Measurements from ENCODE around the gene ATF6. TPM values are rescaled to one million over a fixed set of nuclear protein-coding genes. Genes with fewer than 3 reads are reported as not detected.

Gene ATF6
- total RNA-seq, 2 experiments from 2014 or later = 20.8 to 23.0 TPM

- H3K4me1 Mint-ChIP-seq (ENCODE audit: low read depth) = peaks cover 50% of the 10 kb centered on the region
- CTCF ChIA-PET = interaction anchor here (1.0 to 3.1 kb wide), 9 partner anchors 10 to 242 kb away, joined by 3 to 13 read pairs (median 4); no protein-coding TSS in a partner anchor
- intact Hi-C loops (cut with micrococcal nuclease) = loop anchor here (2.0 kb wide), 2 partner anchors 19 kb away; partner anchors contain the start of gene FCRLA
- DNase-seq = peak; percentile 39
- H3K27me3 Mint-ChIP-seq = peaks cover 26% of the 10 kb centered on the region
- POLR2A ChIA-PET = interaction anchor here (1.7 kb wide), 1 partner anchor 23 kb away, joined by 6 read pairs; the partner anchor contains the start of gene DUSP12
- no peaks in the 10 kb centered on the region for H3K9me3 Mint-ChIP-seq
- no peaks in the 10 kb centered on the region for H3K36me3 Mint-ChIP-seq
- H3K4me3 Mint-ChIP-seq = peak overlapping the region; percentile 74
- peak overlapping the region; percentile 26 for H3K27ac Mint-ChIP-seq
Measured at GRCh38 chr1:161725908-161726472, 40.1 kb upstream of the ATF6 start.

DNA sequence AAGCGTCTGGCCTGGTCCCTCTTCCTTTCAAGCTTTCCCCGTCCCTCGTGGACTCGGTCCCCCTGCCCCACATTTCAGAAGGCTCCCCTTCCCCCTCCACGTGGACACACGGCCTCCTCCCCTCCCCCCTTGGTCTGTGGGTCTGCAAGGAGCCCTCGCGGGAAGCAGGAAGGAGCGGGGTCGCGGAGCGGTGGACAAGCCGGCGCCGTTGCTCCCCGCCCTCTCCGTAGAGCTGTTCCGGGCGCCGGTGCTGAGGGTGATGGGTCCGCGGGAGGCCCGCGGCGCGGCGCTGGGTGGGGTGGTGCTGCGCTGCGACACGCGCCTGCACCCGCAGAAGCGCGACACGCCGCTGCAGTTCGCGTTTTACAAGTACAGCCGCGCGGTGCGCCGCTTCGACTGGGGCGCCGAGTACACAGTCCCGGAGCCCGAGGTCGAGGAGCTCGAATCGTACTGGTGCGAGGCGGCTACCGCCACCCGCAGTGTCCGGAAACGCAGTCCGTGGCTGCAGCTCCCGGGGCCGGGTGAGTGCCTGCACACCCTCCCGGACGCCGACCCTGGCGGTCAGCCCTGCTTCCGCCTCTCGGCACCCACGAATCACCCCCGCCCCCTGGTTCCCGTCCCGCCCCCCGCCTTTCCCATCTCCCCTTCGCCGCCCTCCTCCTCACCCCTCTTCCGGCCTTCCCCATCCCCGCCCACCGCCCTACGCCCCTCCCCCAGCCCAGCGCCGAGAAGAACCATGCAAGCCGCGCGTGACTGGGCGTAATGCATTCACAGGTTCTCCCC, 39.5 kb upstream of the ATF6 start:
- Mint-ChIP-seq H3K27me3 (peaks cover 32% of the 10 kb centered on the region), H3K4me3 (peak overlapping the region; percentile 74), H3K36me3 (no peaks in the 10 kb centered on the region), H3K4me1 (ENCODE audit: low read depth) (peaks cover 49% of the 10 kb centered on the region), H3K9me3 (no peaks in the 10 kb centered on the region), H3K27ac (peak overlapping the region; percentile 26)
- intact Hi-C loops (cut with micrococcal nuclease) = loop anchor here (2.0 kb wide), 2 partner anchors 18 to 20 kb away; partner anchors contain the start of gene FCRLA
- ChIA-PET CTCF (interaction anchor here (1.0 to 3.1 kb wide), 10 partner anchors 10 to 242 kb away, joined by 3 to 13 read pairs (median 4); no protein-coding TSS in a partner anchor), POLR2A (interaction anchor here (1.7 kb wide), 1 partner anchor 23 kb away, joined by 6 read pairs; the partner anchor contains the start of gene DUSP12)
- peak; percentile 77 for DNase-seq

DNA sequence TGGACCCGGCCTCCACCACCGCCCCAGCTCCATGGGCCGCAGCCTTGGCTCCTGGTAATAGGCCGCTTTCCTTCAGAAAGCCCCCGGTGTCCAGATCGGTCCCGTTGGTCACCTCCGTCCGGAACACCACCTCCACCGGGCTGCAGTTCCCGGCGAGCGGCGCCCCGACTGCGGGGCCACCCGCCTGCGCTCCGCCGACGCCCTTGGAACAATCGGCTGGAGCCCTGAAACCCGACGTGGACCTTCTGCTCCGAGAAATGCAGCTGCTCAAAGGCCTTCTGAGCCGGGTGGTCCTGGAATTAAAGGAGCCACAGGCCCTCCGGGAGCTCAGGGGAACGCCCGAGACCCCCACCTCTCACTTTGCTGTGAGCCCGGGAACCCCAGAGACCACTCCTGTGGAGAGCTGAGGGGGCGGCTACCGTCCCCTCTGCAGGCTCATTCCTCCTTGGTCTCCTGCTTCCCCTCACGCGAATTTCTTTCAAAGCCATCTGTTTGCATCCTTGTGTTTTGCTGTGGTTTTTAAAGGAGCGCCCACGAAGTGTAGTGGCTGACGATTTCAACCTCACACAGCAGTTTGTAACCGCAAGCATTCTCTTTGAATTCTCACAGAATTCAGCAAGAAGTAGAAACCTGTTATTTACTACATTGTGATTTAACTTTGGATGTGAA, 38.7 kb upstream of the ATF6 start:
- peaks cover 42% of the 10 kb centered on the region for H3K4me1 Mint-ChIP-seq (ENCODE audit: low read depth)
- ChIA-PET POLR2A (no interaction called here), CTCF (interaction anchor here (1.0 to 3.1 kb wide), 5 partner anchors 9 to 239 kb away, joined by 3 to 13 read pairs (median 4); no protein-coding TSS in a partner anchor)
- DNase-seq = peak; percentile 62
- no peaks in the 10 kb centered on the region for H3K9me3 Mint-ChIP-seq
- no peaks in the 10 kb centered on the region for H3K36me3 Mint-ChIP-seq
- H3K27me3 Mint-ChIP-seq = peaks cover 31% of the 10 kb centered on the region
- intact Hi-C loops (cut with micrococcal nuclease) = loop anchor here (2.0 kb wide), 2 partner anchors 17 to 21 kb away; partner anchors contain the start of gene FCRLA
- peak overlapping the region; percentile 74 for H3K4me3 Mint-ChIP-seq
- peak overlapping the region; percentile 49 for H3K27ac Mint-ChIP-seq

DNA sequence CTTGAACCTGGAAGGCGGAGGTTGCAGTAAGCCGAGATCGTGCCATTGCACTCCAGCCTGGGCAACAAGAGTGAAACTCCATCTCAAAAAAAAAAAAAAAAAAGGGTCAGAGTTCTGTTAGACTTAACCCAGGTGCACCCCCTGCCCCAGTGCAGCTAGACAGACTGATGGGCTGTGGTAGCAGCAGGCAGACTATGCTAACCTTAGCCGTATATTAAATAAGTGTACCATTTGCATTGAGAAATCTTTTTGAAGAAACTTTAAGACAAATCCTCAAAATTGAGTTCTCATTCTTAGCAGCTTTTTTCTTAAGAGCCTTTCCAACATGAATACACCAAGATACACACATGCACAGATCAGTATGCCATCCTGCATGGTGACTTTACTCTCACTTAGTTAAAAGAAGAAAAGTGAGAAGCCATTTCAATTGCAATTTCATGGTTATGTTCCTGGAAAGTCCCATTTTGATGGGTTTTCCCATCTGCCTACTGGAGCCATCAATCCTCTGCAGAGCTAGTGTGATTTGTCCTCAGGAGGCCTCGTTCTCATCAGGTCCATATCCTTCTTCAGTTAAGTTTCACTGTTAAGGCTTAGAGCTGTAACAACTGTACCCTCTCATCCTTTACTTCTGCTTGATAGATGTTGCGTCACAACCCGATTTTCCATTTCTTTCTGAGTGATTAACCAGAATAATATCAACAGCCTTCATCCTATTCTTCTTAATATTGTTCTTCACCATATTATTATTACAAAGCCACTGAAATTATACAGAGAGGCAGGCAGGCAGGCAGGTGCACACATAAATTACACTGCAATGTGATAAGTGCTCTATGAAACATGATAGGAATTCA, 37.5 kb upstream of the ATF6 start:
- H3K4me1 Mint-ChIP-seq (ENCODE audit: low read depth) = peaks cover 41% of the 10 kb centered on the region

DNA sequence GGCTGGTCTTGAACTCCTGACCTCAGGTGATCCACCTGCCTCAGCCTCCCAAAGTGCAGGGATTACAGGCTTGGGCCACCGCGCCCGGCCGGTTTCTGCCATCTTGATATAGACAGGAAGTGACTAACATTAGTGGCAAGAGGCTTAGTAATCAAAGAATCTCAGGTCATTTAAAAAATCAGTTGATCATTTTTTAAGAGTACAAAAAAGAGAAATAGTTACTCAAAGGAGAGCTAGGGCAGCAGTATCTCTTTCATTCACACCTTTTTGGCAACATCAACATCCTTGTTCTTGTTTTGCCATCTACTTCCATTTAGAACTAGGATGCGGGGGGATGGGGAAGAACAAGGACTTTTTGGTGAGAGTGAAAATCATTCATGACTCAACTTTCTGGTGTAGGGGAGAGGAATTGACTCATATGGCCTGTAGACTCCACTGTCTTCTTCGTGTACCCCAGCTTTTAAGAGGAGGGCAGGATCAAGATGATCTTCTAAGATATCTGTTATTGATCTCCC, 36.0 kb upstream of the ATF6 start:
- no peaks in the 10 kb centered on the region for H3K36me3 Mint-ChIP-seq
- peaks cover 41% of the 10 kb centered on the region for H3K4me1 Mint-ChIP-seq (ENCODE audit: low read depth)
- peak overlapping the region; percentile 16 for H3K4me3 Mint-ChIP-seq
- H3K9me3 Mint-ChIP-seq = no peaks in the 10 kb centered on the region
- peaks cover 28% of the 10 kb centered on the region for H3K27me3 Mint-ChIP-seq
- ChIA-PET POLR2A (interaction anchor here (0.7 to 1.1 kb wide), 2 partner anchors 19 to 23 kb away, joined by 3 to 4 read pairs; partner anchors contain the start of genes DUSP12 and FCRLA), CTCF (interaction anchor here (0.8 to 3.2 kb wide), 3 partner anchors 9 to 19 kb away, joined by 3 to 11 read pairs (median 3); no protein-coding TSS in a partner anchor)
- peak; percentile 60 for DNase-seq
- intact Hi-C loops (cut with micrococcal nuclease) = loop anchor here (1.0 kb wide), 1 partner anchor 9 kb away; no protein-coding TSS in a partner anchor
- H3K27ac Mint-ChIP-seq = peak overlapping the region; percentile 62

More for the DNA sequence above, 37.5 kb upstream of the ATF6 start:
- ChIA-PET CTCF (interaction anchor here (3.1 to 3.2 kb wide), 2 partner anchors 10 to 13 kb away, joined by 11 to 13 read pairs; no protein-coding TSS in a partner anchor), POLR2A (interaction anchor here (0.6 kb wide), 1 partner anchor 15 kb away, joined by 3 read pairs; no protein-coding TSS in a partner anchor)
- Mint-ChIP-seq H3K4me3 (no peak overlapping the region), H3K36me3 (no peaks in the 10 kb centered on the region), H3K9me3 (no peaks in the 10 kb centered on the region), H3K27me3 (peaks cover 34% of the 10 kb centered on the region), H3K27ac (no peak overlapping the region)
- no peak for DNase-seq
- intact Hi-C loops (cut with micrococcal nuclease) = no loop called here

GRCh38 chr1:161731241-161731640, 34.9 kb upstream of the ATF6 start:
- Mint-ChIP-seq H3K27ac (no peak overlapping the region), H3K4me1 (ENCODE audit: low read depth) (peaks cover 38% of the 10 kb centered on the region), H3K9me3 (no peaks in the 10 kb centered on the region), H3K4me3 (no peak overlapping the region), H3K27me3 (peaks cover 18% of the 10 kb centered on the region), H3K36me3 (no peaks in the 10 kb centered on the region)
- POLR2A ChIA-PET = no interaction called here
- no peak for DNase-seq
- CTCF ChIA-PET = interaction anchor here (3.2 kb wide), 1 partner anchor 10 kb away, joined by 11 read pairs; no protein-coding TSS in a partner anchor
- intact Hi-C loops (cut with micrococcal nuclease) = no loop called here

- DNase-seq = no peak
- ChIA-PET CTCF (interaction anchor here (0.8 to 1.3 kb wide), 2 partner anchors 9 to 11 kb away, joined by 3 to 8 read pairs; no protein-coding TSS in a partner anchor), POLR2A (no interaction called here)
- peaks cover 44% of the 10 kb centered on the region for H3K4me1 Mint-ChIP-seq (ENCODE audit: low read depth)
- H3K4me3 Mint-ChIP-seq = no peak overlapping the region
- no peaks in the 10 kb centered on the region for H3K9me3 Mint-ChIP-seq
- H3K36me3 Mint-ChIP-seq = no peaks in the 10 kb centered on the region
- intact Hi-C loops (cut with micrococcal nuclease) = no loop called here
- peaks cover 20% of the 10 kb centered on the region for H3K27me3 Mint-ChIP-seq
- no peak overlapping the region for H3K27ac Mint-ChIP-seq
Measured at GRCh38 chr1:161731981-161732718, 34.0 kb upstream of the ATF6 start.

- CTCF ChIA-PET = interaction anchor here (0.8 kb wide), 1 partner anchor 243 kb away, joined by 3 read pairs; no protein-coding TSS in a partner anchor
- no peak overlapping the region for H3K27ac Mint-ChIP-seq
- no peak for DNase-seq
- no peak overlapping the region for H3K4me3 Mint-ChIP-seq
- POLR2A ChIA-PET = no interaction called here
- H3K27me3 Mint-ChIP-seq = peaks cover 15% of the 10 kb centered on the region
- peaks cover 34% of the 10 kb centered on the region for H3K4me1 Mint-ChIP-seq (ENCODE audit: low read depth)
- H3K9me3 Mint-ChIP-seq = no peaks in the 10 kb centered on the region
- intact Hi-C loops (cut with micrococcal nuclease) = no loop called here
- H3K36me3 Mint-ChIP-seq = no peaks in the 10 kb centered on the region
Measured at GRCh38 chr1:161733526-161733925, 32.6 kb upstream of the ATF6 start.

- peaks cover 24% of the 10 kb centered on the region for H3K4me1 Mint-ChIP-seq (ENCODE audit: low read depth)
- H3K9me3 Mint-ChIP-seq = no peaks in the 10 kb centered on the region
- no peaks in the 10 kb centered on the region for H3K36me3 Mint-ChIP-seq
- DNase-seq = no peak
- intact Hi-C loops (cut with micrococcal nuclease) = no loop called here
- CTCF ChIA-PET = interaction anchor here (2.3 kb wide), 1 partner anchor 9 kb away, joined by 10 read pairs; no protein-coding TSS in a partner anchor
- POLR2A ChIA-PET = no interaction called here
- H3K27ac Mint-ChIP-seq = no peak overlapping the region
- no peak overlapping the region for H3K4me3 Mint-ChIP-seq
- peaks cover 13% of the 10 kb centered on the region for H3K27me3 Mint-ChIP-seq
Measured at GRCh38 chr1:161735837-161736236, 30.3 kb upstream of the ATF6 start.

DNA sequence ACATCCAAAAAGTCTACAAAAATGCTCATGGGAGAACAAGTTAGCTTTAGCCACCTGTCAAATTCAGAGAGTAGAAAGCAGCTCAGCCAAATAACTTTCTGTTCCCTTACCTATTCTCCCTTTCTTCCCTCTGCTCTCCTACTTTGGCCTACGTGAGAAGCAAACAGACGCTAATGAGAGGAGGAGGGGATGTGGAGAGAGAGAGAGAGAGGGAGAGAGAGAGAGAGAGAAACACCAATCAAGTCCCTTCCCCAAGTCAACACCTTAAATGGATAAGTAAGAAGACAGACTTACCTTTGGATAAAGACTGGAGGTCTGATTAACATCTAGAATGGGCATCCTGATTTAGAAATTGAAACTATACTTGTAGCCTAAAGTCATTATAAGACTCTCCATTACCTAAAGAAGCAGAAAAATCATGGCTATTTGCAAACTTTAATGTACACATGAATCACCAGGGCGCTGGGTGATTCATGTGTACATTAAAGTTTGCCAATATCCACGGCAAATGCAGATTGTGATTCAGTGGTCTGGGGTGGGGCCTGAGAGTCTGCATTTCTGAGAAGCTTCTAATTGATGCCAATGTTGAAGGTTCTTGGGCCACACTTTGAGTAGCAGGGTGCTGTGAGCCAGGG, 29.7 kb upstream of the ATF6 start:
- Mint-ChIP-seq H3K27me3 (peaks cover 9% of the 10 kb centered on the region), H3K4me1 (ENCODE audit: low read depth) (peaks cover 25% of the 10 kb centered on the region), H3K9me3 (no peaks in the 10 kb centered on the region), H3K27ac (no peak overlapping the region), H3K4me3 (no peak overlapping the region), H3K36me3 (no peaks in the 10 kb centered on the region)
- ChIA-PET CTCF (interaction anchor here (0.9 to 7.0 kb wide), 5 partner anchors 10 to 571 kb away, joined by 3 to 79 read pairs (median 5); partner anchors contain the start of gene PPOX), POLR2A (interaction anchor here (1.0 kb wide), 1 partner anchor 13 kb away, joined by 5 read pairs; the partner anchor contains the start of gene DUSP12)
- intact Hi-C loops (cut with micrococcal nuclease) = no loop called here
- DNase-seq = peak; percentile 60

Measured in activated CD4-positive, alpha-beta memory T cell treated with anti-CD3 and anti-CD28 coated beads for 36 hours (primary cell).